ENCODE results near the gene SIRT2.
"Not testable (repeated sequence)": the region's sequence is repeated elsewhere in the genome, so short reads cannot be mapped to it uniquely, and the experiment has no call there.

DNA sequence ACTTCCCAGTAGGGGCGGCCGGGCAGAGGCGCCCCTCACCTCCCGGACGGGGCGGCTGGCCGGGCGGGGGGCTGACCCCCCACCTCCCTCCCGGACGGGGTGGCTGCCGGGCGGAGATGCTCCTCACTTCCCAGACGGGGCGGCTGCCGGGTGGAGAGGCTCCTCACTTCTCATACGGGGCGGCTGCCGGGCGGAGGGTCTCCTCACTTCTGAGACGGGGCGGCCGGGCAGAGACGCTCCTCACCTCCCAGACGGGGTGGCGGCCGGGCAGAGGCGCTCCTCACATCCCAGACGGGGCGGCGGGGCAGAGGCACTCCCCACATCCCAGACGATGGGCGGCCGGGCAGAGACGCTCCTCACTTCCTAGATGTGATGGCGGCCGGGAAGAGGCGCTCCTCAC lies 43.7 kb downstream of the SIRT2 start:
- TF ChIP-seq EZH2 (IDR thresholded peaks at IDR 0.05); POLR2AphosphoS5 (IDR thresholded peaks at IDR 0.05; ENCODE audit: borderline replicate concordance, low read depth, low read length); FOXP2 (optimal IDR thresholded peaks at IDR 0.05; ENCODE audit: control extremely low read depth, extremely low read length, insufficient read depth): not testable (repeated sequence)

All from SK-N-MC (cell line).